ENCODE data around the gene CSGALNACT2.
A peak's percentile ranks its signal among the peaks of the same experiment; 100 is the strongest.

The CSGALNACT2 gene

GRCh38 chr10:43226441-43226840 is 88.2 kb downstream of the CSGALNACT2 start:
- no peak for DNase-seq (ENCODE audit: low spot score)
- Mint-ChIP-seq H3K9me3 (no peaks in the 10 kb centered on the region), H3K36me3 (ENCODE audit: low read depth) (no peaks in the 10 kb centered on the region), H3K4me1 (ENCODE audit: low read depth) (peaks cover 12% of the 10 kb centered on the region), H3K27me3 (ENCODE audit: low read depth) (peaks cover 49% of the 10 kb centered on the region), H3K4me3 (no peak overlapping the region), H3K27ac (no peak overlapping the region)

- H3K27ac Mint-ChIP-seq = no peak overlapping the region
Observed at GRCh38 chr10:43226851-43227845, 88.9 kb downstream of the CSGALNACT2 start.

GRCh38 chr10:43227911-43228782 is 89.9 kb downstream of the CSGALNACT2 start:
- peaks cover 50% of the 10 kb centered on the region for H3K27me3 Mint-ChIP-seq (ENCODE audit: low read depth)
- H3K4me3 Mint-ChIP-seq = peak overlapping the region; percentile 68

More at GRCh38 chr10:43226851-43227845, 88.9 kb downstream of the CSGALNACT2 start:
- Mint-ChIP-seq H3K27me3 (ENCODE audit: low read depth) (peaks cover 52% of the 10 kb centered on the region), H3K36me3 (ENCODE audit: low read depth) (no peaks in the 10 kb centered on the region), H3K4me1 (ENCODE audit: low read depth) (peaks cover 15% of the 10 kb centered on the region), H3K9me3 (no peaks in the 10 kb centered on the region), H3K4me3 (no peak overlapping the region)
- DNase-seq (ENCODE audit: low spot score) = no peak

GRCh38 chr10:43228783-43229207 is 90.5 kb downstream of the CSGALNACT2 start:
- no peak for DNase-seq (ENCODE audit: low spot score)
- Mint-ChIP-seq H3K4me3 (peak overlapping the region; percentile 68), H3K36me3 (ENCODE audit: low read depth) (no peaks in the 10 kb centered on the region), H3K27ac (no peak overlapping the region), H3K9me3 (no peaks in the 10 kb centered on the region), H3K27me3 (ENCODE audit: low read depth) (peaks cover 48% of the 10 kb centered on the region), H3K4me1 (ENCODE audit: low read depth) (peaks cover 15% of the 10 kb centered on the region)

More at GRCh38 chr10:43227911-43228782, 89.9 kb downstream of the CSGALNACT2 start:
- DNase-seq (ENCODE audit: low spot score) = no peak
- Mint-ChIP-seq H3K27ac (no peak overlapping the region), H3K9me3 (no peaks in the 10 kb centered on the region), H3K4me1 (ENCODE audit: low read depth) (peaks cover 15% of the 10 kb centered on the region), H3K36me3 (ENCODE audit: low read depth) (no peaks in the 10 kb centered on the region)

GRCh38 chr10:43229208-43230061 is 91.2 kb downstream of the CSGALNACT2 start:
- no peaks in the 10 kb centered on the region for H3K36me3 Mint-ChIP-seq (ENCODE audit: low read depth)
- DNase-seq (ENCODE audit: low spot score) = no peak
- H3K27ac Mint-ChIP-seq = no peak overlapping the region
- H3K9me3 Mint-ChIP-seq = no peaks in the 10 kb centered on the region
- H3K27me3 Mint-ChIP-seq (ENCODE audit: low read depth) = peaks cover 48% of the 10 kb centered on the region
- peak overlapping the region; percentile 68 for H3K4me3 Mint-ChIP-seq
- H3K4me1 Mint-ChIP-seq (ENCODE audit: low read depth) = peaks cover 15% of the 10 kb centered on the region

GRCh38 chr10:43230101-43230908 is 92.1 kb downstream of the CSGALNACT2 start:
- Mint-ChIP-seq H3K4me3 (peak overlapping the region; percentile 19), H3K27ac (no peak overlapping the region), H3K27me3 (ENCODE audit: low read depth) (peaks cover 42% of the 10 kb centered on the region), H3K4me1 (ENCODE audit: low read depth) (peaks cover 15% of the 10 kb centered on the region), H3K9me3 (no peaks in the 10 kb centered on the region), H3K36me3 (ENCODE audit: low read depth) (no peaks in the 10 kb centered on the region)
- no peak for DNase-seq (ENCODE audit: low spot score)

GRCh38 chr10:43230909-43231522 is 92.8 kb downstream of the CSGALNACT2 start:
- no peaks in the 10 kb centered on the region for H3K9me3 Mint-ChIP-seq
- H3K4me1 Mint-ChIP-seq (ENCODE audit: low read depth) = peaks cover 15% of the 10 kb centered on the region
- no peak for DNase-seq (ENCODE audit: low spot score)
- no peaks in the 10 kb centered on the region for H3K36me3 Mint-ChIP-seq (ENCODE audit: low read depth)
- H3K27ac Mint-ChIP-seq = no peak overlapping the region
- peak overlapping the region; percentile 19 for H3K4me3 Mint-ChIP-seq
- peaks cover 42% of the 10 kb centered on the region for H3K27me3 Mint-ChIP-seq (ENCODE audit: low read depth)

- H3K4me3 Mint-ChIP-seq = peak overlapping the region; percentile 8
- H3K4me1 Mint-ChIP-seq (ENCODE audit: low read depth) = peaks cover 15% of the 10 kb centered on the region
- peaks cover 42% of the 10 kb centered on the region for H3K27me3 Mint-ChIP-seq (ENCODE audit: low read depth)
- H3K27ac Mint-ChIP-seq = no peak overlapping the region
- no peaks in the 10 kb centered on the region for H3K9me3 Mint-ChIP-seq
- DNase-seq (ENCODE audit: low spot score) = no peak
- no peaks in the 10 kb centered on the region for H3K36me3 Mint-ChIP-seq (ENCODE audit: low read depth)
Observed at GRCh38 chr10:43231523-43232078, 93.4 kb downstream of the CSGALNACT2 start.

- DNase-seq (ENCODE audit: low spot score) = no peak
- Mint-ChIP-seq H3K36me3 (ENCODE audit: low read depth) (no peaks in the 10 kb centered on the region), H3K9me3 (no peaks in the 10 kb centered on the region), H3K27ac (no peak overlapping the region), H3K4me3 (no peak overlapping the region), H3K4me1 (ENCODE audit: low read depth) (peaks cover 11% of the 10 kb centered on the region), H3K27me3 (ENCODE audit: low read depth) (peaks cover 23% of the 10 kb centered on the region)
Observed at GRCh38 chr10:43233601-43234430, 95.6 kb downstream of the CSGALNACT2 start.

- Mint-ChIP-seq H3K9me3 (peaks cover 6% of the 10 kb centered on the region), H3K4me1 (ENCODE audit: low read depth) (peaks cover 8% of the 10 kb centered on the region), H3K36me3 (ENCODE audit: low read depth) (no peaks in the 10 kb centered on the region), H3K27me3 (ENCODE audit: low read depth) (peaks cover 20% of the 10 kb centered on the region), H3K4me3 (no peak overlapping the region), H3K27ac (no peak overlapping the region)
- DNase-seq (ENCODE audit: low spot score) = no peak
Observed at GRCh38 chr10:43234471-43235041, 96.3 kb downstream of the CSGALNACT2 start.

Measured in T-helper 2 cell treated with Interferon-gamma antibody and Interleukin-4, amounts not matched to agents 5 μg/mL and 100 μg/mL, for 36 hours (primary cell).